Activated T-helper 1 cell treated with Interleukin-2 at 50 U/mL for 16 hours (primary cell): ENCODE results near the gene FMC1.
"Not testable (repeated sequence)": the region's sequence is repeated elsewhere in the genome, so short reads cannot be mapped to it uniquely, and the experiment has no call there.

Source experiments
- DNase-seq: peaks from one replicate; pipeline ENCODE4 v3.0.0-alpha.2; 2020; ENCODE audit warnings: low read depth

Gene FMC1, protein sequence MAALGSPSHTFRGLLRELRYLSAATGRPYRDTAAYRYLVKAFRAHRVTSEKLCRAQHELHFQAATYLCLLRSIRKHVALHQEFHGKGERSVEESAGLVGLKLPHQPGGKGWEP

DNA sequence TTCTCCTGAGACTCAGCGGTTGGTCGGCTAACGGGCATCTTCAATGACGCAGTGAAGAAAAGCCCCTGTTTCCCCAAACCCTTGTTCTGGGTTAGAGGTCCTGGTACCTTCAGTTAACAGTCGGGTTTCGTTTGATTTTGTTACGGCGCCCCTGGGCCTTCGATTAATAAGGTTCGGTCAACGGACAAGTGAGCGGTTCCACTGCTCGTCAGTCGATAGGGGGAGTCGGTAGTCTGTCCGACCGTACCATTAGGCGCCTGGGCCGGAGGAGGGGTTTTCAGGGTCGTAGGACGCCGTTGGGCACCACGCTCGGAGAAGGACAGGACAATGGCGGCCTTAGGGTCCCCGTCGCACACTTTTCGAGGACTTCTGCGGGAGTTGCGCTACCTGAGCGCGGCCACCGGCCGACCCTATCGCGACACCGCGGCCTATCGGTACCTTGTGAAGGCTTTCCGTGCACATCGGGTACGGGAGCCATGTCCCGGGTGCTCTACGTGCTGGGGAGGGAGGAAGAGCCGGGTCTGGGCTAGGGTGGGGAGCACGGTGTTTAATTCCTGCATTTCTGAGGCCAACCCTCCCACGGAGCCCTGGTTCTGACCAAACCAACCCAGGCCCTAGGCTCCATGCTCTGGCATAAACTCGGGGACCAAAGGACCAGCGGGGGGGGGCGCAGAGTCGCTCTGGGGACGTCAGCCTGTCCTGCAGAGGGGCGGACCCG is at the start of gene FMC1:
FMC1 (plus strand) TSS at position 280 of the 718 bp plus-strand sequence; CDS start at position 328, 48 bp downstream.
- peak; percentile 69 for DNase-seq

DNA sequence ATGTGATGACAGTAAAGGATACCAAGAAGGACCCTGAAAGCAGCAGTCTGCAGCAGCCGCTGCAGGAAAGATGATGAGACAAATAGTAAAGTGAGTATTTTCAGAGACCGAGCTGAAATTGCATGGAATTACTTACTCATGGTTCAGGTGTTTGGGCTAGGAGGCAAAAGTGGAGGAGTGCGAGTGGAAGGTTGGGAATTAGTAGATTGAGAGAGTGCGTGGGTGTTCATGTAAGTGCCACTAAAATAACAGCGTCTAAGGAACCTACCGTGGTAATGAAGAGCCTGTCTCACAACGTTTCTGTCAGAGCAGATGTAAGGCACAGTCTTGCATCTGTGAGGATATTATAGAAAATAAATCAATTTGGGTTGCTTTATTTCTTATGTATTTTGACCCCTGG is 48.3 kb upstream of the FMC1 start:
- no peak for DNase-seq

DNA sequence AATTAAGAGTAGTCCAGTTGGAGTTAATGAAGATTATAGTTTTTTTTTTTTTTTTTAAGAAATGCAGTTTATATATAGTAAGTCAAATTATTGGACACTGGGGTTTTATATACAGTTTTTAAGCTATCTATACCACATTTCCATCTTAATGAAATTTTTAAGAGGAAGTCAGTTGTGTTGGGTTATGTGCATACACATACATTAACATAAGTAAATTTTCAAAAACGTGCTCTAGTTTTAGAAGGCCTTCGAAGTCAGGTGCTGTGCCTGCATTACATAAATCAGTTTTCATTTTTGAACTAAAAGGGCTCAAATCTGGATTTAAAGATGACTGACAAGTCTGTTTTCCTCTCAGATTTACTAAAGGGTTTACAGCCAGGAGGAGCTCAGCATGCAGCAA is 47.6 kb upstream of the FMC1 start:
- no peak for DNase-seq

DNA sequence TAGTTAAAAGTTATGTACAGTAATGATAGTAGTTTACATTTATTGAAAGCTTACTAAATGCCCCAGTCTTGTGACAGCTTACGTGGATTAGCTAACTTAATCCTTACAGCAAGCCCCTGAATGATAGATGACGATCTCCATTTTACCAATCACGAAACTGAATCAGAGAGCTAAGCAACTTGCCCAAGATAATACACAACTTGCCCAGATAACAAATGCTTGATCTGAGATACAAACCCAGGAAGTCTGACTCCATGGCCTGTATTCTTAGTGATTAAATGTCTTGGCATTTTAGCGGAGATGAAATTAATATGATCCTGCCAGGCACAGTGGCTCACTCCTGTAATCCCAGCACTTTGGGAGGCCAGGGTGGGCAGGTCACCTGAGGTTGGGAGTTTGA is 46.9 kb upstream of the FMC1 start:
- no peak for DNase-seq

DNA sequence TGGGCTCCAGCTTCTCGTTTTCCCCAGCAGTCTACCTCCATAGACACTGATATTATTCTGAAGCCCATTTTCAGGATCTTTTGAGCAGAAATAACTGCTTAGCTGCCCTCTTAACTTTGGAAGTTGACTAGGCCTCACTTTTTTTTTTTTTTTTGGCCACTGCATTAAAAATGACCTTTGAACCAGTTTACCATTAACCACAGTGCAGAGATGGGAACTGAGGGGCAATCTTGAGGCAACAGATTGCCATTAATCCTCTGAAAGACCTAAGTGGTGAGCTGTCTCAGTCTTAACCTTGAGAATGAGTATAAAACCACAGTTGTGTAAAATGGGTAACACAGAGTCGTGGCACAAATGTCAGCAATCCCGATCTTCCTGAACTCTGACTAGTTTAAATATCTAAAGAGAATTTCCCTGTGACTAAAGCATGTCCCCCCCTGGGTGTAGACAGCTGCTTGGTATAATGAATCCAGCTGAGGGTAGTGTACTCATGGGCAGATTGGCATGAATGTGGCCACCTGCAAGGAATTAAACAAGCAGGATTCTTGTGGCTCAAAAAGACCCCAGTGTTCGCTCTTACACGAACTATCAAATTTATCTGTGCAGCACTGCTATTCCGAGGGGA is 46.1 kb upstream of the FMC1 start:
- DNase-seq, result no peak

DNA sequence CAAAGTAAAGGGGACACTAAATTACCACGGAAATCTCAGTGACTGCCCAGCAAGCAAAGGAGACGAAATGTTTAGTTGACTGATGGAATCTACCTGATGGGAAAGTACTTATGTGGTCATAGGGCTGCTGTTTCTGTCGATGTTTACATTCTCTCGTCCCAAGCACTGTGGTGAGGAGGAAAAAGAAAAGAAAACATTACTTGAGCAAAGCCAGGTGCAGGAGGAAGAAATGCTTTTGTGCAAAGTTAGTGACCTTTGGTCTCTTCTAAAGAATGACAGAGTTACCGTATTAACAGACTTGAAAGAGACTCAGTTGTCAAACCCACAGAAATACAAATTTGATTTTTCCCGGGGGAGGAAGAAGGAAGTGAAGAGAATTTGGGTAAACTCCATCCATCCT is 43.3 kb upstream of the FMC1 start:
- DNase-seq, result no peak

DNA sequence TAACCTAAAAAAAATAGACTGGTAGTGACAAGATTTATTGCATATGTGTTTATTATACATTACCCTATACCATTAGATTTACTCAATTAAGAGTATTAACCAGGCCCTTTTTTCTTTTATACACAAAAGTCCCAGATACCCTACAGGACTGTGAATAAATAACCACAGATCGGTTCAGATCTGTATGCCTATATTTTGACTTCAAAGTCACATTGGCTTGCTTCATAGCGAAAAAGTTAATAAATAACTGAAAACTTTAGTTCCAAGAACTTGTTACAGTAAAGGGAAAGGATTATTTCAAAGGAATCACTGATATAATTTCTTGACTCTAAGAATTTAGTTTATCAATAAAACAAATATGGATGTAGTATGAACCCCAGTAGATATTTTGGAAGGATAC is 41.8 kb upstream of the FMC1 start:
- DNase-seq, result no peak

DNA sequence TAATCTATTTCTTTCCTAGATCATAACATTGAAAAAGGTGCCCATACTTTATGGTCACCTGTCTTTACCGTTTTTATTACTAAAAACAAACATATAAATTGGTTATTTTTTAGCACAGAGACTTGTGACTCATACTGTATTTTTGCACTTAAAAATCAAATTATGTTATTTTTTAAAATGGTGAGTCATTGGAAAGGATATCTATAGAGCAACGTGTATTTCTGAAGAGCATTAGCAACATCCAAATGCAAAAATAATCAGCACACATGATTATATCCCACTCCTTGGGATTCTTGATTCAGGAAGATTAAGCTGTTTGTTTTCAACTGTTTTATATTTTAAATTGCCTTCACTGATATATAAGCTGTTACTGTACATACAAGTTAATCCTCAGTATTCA is 40.7 kb upstream of the FMC1 start:
- no peak for DNase-seq

DNA sequence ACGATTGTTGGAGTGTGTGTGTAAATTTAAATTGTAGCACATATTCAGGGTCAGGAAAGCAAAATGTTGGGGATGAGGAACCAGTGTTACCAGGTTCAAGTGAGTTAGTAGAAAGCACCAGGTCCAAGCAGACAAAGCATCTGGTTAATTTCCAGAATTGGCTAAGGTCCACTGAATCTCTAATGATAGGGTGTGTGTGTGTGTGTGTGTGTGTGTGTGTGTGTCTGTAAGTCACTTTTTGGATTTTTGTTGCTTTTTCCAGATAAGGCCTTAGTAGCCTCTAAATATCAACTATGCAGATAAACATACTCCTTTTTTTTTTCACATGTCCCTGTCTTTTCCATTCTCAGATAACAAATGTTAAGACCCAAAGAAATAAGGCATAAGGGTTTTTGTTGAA is 36.6 kb upstream of the FMC1 start:
- no peak for DNase-seq

DNA sequence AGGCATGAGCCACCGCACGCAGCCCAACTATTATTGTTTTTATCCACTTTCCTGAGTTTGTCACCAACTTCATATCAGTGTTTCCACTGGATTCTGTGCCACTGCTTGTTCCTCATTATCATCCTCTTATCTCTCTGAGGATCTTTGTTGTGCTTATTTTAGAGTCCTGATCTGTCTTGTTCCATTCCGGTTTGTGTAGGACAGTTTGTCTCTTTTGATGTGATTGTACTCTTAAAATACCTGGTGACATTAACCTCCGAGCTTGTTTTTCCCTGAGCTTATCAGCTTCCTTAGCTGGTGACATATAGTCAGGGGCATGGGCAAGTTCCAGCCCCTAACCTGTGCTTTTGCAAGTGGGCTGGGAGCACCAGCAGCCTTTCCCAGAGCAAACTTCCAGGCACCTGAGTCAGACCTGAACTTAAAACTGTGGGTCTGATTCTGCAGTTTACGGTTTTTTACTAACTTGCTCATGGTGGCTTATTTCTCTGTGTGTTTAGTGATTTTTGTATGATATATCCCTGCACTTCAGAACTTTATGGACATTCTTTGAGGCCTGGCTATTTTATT is 23.1 kb upstream of the FMC1 start:
- DNase-seq, result no peak

DNA sequence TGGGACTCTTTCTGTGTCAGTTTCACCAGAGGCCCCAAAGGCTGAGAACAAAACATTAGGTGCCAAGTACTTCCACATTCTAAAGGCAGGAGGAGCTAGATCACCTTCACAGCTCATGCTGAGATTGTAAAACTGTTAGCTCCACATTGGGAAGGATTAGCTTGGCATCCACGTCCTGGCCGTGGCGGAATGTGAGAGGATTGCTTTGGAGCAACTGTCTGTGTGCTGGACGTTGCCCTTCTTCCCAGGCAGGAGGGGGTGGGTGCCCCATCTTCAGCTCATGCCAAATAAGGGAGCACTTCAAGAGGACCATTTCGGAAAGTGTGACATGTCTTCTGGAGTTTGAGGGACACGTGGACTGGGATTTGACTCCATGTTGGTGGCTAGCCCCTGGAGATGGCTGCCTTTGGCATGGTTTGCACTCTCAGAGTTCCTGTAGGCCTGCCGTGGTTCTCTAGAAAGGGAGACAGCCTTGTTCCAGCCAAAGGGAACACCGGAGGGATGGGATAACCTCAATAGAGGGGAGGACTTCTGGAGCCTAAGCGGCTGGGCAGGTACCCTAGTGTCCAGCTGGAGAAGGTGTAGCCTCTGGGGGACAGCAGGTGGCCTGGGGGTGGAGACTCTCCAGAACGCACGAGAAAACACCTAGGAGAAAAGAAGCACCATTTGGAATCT is 19.9 kb upstream of the FMC1 start:
- no peak for DNase-seq

DNA sequence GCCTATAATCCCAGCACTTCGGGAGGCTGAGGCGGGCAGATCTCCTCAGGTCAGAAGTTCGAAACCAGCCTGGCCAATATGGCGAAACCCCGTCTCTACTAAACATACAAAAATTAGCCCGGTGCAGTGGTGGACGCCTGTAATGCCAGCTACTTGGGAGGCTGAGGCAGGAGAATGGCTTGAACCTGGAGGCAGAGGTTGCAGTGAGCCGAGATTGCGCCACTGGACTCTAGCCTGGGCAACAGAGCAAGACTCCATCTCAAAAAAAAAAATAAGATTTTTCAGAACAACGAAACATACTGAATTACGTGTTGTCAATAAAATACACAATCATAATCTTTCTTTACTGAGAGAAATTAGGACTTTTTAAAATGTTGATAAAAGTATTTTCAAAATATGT is 16.4 kb upstream of the FMC1 start:
- not testable (repeated sequence) for DNase-seq

DNA sequence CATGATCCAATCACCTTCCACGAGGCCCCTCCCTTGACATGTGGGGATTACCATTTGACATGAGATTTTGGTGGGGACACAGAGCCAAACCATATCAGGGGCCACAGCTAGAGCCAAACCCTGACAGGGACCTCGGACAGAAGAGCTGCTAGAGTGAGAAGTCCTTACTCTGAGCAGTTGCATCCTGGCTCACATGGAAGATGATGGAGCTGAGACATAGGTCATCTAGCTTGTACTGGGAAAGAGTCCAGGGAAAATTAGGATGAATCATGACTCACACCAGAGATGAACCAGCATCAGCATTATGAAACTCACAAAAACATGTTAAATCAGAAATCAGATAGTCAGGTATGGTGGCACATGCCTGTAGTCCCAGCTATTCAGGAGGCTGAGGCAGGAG is 12.8 kb upstream of the FMC1 start:
- DNase-seq, result no peak

DNA sequence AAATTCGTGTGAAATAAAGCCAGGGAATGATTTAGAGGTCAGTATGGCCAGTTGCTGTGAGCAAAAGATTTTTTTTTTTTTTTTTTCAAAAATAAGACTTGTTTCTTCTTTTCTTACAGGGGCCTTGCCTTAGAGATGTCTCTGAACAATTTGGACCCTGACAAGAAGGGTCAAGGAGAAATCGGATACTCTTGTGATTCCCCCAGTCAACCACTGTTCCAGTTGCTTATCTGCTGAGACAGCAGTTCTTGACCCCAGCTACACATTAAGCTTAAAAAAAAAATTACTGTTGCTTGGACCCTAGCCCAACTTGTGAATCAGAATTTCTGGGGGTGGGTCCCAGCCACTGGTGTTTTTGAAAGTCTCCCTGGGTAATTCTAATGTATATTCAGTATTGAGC is 12.0 kb upstream of the FMC1 start:
- no peak for DNase-seq

DNA sequence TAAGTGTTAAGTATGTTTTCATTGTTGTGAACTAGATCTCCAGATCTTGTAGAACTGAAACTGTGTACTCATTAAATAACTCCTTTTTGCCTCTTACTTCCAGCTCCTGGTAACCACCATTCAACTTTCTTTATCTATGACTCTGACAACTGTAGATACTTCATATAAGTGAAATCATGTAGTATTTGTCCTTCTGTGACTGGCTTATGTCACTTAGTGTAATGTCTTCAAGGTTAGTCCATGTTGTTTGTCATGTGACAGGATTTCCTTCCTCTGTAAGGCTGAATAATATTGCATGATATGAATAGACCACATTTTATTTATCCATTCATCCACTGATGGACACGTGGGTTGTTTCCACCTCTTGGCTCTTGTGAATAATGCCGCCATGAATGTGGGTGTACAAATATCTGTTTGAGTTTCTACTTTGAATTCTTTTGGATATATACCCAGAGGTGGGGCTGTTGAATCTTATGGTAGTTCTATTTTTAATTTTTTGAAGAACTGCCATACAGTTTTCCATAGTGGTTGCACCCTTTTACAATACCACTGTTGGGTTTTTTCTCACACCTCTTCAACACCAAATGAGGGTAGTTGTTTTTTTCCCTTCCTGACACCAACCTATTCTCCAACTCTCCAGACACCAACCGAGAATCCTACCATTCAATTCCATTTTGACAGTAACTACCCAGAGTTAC is 10.7 kb upstream of the FMC1 start:
- no peak for DNase-seq

DNA sequence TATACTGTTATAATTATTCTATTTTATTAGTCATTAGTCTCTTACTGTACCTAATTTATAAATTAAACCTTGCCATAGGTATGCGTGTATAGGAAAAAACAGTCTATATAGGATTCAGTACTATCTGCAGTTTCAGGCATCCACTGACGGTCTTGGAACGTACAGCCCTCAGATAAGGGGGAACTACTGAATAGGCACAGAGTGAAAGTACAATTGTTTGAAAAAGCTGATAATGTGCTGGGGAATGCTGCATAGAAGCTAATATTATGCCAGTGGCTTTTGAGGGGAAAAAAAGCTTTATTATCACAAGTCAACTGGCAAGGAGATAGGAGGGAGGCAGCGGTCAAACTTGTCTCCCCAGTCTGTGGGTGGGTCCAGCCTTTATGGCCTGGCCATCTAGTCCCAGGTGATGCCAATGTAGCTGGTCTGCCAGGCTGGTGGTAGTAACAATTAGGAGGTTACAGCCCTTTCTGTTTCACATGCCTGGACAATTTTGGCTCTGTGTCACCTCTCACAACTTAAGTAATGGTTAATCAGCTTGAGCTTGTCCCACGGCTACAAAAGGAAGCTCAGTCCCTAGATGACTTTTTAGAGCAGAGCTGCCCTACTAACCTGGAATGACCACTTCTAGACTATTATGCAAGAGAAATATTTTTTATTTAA is 8.3 kb upstream of the FMC1 start:
- DNase-seq, result no peak

DNA sequence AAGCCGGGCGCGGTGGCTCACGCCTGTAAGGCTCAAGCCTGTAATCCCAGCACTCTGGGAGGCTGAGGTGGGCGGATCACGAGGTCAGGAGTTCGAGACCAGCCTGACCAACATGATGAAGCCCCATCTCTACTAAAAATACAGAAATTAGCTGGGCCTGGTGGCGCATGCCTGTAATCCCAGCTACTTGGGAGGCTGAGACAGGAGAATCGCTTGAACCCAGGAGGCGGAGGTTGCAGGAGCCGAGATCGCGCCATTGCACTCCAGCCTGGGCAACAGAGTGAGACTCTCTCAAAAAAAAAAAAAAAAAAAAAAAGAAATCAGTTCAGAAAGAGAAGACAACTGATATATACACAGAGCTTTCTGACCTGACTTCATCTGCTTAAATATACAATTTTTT is 7.7 kb upstream of the FMC1 start:
- not testable (repeated sequence) for DNase-seq

DNA sequence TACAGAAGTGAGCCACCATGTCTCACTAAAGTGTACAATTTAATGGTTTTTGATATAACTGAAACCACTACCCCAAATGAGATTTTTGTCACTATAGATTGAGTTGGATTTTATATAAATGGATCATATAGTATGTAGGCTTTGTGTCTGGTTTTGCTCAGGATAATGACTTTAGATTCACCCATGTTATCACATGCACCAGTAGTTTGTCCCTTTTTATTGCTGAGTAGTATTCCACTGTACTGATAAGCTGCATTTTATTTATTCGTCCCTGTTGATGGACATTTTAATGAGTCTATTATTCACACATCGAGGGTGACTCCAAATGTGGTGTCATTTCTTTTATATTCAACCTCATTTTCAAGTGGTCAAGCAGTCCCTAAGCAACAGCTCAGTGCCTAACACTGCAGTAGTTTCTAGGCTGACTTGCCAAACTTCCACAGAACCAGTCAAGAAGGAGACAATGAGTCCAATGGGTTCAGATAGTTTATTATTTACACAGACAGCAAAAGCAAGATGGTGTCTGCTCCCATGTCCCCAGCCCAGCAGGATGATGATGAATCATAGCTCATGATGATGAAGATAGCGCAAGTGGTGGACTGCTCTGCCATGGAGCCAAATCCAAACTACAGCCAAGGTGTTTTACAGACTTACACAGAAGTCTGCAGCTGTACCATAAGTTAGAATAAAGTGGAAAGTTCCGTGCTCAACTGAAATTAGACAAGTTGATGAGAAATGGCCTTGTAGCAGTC is 6.6 kb upstream of the FMC1 start:
- no peak for DNase-seq

DNA sequence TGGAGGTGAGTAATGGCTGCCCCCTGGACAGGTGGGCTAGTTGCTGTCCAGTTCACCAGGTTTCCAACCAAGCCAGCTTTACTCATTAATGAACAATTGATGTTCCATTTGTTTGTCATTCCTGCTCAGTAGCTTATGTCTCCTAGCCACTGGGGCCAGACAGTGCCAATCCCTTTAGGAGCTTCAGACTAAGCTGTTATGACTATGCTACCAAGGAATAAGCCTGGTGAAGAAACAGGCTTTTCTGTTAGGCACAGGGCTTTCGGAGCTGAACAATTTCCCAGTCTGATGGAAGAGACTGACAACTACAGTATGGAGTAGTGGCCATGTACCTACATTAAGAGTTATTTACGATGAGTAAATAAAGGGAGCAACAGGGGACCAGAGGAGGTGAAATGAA is 2.1 kb upstream of the FMC1 start:
- no peak for DNase-seq

DNA sequence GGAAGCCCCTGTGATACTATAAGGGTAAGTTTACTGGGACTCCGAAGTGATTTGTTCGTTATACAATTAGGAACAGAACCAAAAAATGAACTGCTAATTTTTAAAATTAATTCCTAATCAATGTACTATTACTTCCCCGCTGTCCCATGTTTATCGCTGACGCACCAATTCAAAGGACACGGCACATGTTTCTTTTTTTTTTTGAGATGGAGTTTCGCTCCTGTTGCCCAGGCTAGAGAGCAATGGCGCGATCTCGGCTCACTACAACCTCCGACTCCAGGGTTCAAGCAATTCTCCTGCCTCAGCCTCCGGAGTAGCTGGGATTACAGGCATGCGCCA is 1.5 kb upstream of the FMC1 start:
- DNase-seq, result no peak
